ENCODE data around the gene OR6P1. TPM values are rescaled to one million over a fixed set of nuclear protein-coding genes. Genes with fewer than 3 reads are reported as not detected.

OR6P1 gene, protein sequence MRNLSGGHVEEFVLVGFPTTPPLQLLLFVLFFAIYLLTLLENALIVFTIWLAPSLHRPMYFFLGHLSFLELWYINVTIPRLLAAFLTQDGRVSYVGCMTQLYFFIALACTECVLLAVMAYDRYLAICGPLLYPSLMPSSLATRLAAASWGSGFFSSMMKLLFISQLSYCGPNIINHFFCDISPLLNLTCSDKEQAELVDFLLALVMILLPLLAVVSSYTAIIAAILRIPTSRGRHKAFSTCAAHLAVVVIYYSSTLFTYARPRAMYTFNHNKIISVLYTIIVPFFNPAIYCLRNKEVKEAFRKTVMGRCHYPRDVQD
- polyA plus RNA-seq (ENCODE audit: insufficient read length in 3 of 3), result not detected
- long read RNA-seq, donor 1, result 0 reads
- long read RNA-seq, donor 2, result 0 reads
- long read RNA-seq, donor 3, result 0 reads
- long read RNA-seq, donor 4, result 0 reads
- long read RNA-seq, donor 5, result 0 reads
- long read RNA-seq, donor 6, result 0 reads
- long read RNA-seq, donor 7, result 0 reads
- long read RNA-seq, donor 8, result 0 reads
- long read RNA-seq, donor 9, result 0 reads
- long read RNA-seq, donor 10, result 0 reads
- long read RNA-seq, donor 11, result 0 reads
- long read RNA-seq, donor 12, result 0 reads
- long read RNA-seq, donor 13, result 0 reads
- long read RNA-seq, donor 14, result 0 reads
- long read RNA-seq, donor 15, result 0 reads
- long read RNA-seq, donor 16, result 0 reads

DNA sequence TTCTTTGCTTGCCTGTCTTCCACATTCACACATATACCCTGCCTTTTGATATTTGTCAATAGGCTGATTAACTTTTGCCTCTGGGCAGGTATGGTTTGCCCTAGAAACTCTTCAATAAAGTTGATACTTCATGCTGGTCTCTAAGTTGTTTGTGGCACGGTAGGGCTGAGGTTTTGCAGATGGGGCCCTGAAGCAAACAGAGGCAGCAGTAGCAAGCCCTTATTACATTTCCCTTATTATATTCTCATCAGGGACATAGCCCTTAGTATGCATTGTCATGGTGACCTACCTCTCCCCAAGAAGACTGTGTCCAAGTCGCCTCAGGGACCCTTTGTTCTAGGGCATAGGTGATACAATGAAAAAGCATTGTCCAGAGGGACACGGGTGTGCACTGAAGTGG, at the start of gene OR6P1:
TSS of gene OR6P1 (minus strand) at position 101 of the 400 bp plus-strand sequence. CDS start 6,976 bp downstream, outside the sequence.
- DNase-seq, result no peak

DNA sequence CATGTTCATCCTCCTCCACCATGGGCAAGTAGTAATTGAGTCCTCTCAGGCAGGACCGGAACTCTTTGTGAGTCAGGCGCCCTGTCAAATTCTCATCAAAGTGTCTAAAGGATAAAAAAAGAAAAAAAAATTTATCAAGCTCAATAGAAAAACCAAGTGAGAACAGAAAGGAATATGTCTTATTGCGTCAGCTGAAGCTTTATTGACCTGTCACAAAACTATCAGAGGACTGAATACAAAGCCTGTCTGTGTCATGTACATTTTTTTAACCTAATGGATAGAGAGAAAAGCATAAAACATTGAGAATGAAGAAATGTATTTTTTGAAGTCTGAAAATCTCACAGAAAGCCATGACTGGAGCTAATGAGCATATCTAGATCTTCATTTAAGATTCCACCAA, 43.4 kb upstream of the OR6P1 start:
- DNase-seq, result no peak

DNA sequence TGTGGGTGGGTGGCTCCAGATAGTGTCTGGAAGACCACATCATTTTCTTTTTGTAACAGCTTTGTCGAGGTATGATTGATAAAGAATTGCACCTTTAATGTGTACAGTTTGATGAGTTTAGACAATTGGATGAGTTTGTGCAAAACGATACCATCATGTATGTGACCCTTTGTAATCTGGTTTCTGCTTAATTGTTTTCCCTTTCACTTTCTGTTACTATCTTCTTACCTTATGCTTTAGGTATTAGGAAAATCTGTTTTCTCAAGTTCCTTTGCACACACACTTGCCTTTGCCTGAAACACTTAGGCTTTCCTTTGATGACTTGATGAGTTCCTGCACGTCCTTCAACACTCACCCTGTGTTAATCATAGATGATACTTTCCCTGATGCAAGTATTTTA, 41.5 kb upstream of the OR6P1 start:
- no peak for DNase-seq

DNA sequence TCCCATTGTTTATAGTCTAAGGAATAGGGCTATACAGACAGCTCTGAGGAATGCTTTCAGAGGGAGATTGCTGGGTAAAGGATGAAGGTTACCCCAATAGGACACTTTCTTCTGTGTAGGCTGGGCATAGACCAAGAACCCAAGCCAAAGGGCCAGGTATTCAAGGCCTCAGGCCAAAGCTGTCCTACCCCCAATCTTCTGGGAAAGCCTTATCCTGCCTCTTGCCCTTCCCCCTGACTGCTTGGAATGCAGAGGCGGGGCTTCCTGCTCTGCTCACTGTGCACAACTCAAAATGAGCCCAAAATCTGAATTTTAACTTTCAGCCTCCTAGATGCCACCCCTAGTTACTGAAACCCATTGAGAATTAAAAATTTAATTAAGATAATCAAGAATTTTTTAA, 36.9 kb upstream of the OR6P1 start:
- DNase-seq, result no peak

DNA sequence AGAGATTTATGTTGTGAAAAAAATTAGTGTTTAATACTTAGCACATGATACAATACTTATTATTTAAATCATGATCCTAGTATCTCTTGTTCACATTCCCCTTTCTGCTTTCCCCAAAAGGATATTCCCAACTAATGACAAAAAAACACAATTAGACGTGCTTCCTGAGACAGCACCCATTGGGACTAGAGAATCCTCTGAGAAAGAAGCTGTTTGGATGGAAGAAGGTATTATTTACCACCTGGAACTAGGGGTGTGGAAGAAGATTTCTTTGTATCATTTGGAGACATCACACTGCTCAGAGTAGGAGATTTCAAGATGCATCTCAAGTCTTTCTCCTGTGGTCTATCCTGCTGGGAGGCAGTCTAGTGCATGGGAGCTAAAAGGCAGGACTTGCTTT, 34.6 kb upstream of the OR6P1 start, which contains the start of gene OR10Z1:
TSS of gene OR10Z1 (plus strand) at position 301 of the 400 bp plus-strand sequence. CDS start 1,171 bp downstream, outside the sequence.
- DNase-seq, result no peak

DNA sequence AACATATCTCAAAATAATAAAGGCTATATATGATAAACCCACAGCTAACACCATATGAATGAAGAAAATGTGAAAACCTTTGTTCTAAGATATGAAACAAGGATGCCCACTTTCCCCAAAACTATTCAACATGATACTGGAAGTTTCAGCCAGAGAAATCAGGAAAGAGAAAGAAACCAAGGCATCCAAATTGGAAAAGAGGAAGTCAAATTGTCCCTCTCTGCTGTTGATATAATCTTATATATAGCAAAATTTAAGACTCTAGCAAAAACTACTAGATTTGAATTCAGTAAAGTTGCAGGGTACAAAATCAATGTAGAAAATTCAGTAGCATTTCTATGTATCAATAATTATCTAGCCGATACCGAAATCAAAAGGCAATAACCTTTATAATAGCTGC, 30.4 kb upstream of the OR6P1 start:
- DNase-seq, result no peak

DNA sequence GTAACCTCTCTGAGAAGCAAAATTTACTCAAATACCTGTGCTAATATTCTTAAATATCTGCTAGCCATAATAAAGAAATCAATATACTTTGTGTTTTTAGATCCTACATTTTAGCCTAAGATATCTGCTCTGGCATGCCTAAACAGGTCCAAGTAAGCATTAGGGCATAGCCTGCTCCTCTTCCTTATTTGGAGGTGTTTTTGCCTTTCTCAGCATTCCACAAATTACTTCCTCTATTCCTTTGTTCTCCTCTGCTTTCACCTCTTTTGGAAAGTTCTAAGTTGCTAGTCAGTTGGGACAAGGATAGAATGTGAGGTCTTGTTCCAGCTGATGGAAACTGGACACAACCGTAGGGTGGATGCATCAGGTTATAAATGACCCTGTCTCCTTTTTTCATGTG, 16.6 kb upstream of the OR6P1 start:
- DNase-seq, result no peak

DNA sequence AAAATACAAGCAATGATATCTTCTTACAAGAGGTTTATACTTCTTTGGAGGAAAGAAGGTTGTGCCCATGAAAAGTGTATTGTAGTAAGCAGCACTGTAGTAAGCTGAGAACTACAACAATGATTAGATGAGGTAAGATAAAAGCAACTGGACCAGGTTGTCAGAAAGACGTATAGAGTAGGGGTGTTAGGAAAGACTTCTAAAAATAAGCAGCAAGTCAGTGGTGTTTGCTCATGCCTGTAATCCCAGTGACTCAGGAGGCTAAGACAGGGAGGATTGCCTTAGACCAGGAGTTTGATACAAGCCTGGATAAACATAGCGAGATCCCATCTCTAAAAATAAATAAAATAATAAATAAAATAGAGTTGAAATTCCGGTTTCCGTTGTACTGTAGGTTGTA, 13.6 kb upstream of the OR6P1 start:
- DNase-seq, result no peak

DNA sequence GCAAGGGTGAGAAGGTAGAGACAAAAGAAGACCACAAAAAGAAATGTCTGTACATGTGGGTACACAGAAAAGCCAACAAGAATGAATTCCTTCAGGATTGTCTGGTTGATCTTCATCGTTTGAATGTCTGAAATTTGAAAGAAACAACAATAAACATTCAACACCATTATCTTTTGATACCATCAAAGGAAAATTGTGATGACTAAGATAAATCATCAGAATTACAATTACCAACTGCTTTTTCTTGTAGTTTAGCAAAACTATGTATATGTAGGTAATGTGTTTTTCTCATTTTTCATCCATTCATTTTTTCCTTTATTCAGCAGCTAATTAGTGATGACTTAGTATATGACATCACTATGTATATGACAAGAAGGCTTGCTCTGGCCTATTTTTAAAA, 9.4 kb upstream of the OR6P1 start, which contains the start of gene OR10X1:
TSS of gene OR10X1 (minus strand) at position 167 of the 400 bp plus-strand sequence. CDS start at position 167, 0 bp downstream.
- no peak for DNase-seq

DNA sequence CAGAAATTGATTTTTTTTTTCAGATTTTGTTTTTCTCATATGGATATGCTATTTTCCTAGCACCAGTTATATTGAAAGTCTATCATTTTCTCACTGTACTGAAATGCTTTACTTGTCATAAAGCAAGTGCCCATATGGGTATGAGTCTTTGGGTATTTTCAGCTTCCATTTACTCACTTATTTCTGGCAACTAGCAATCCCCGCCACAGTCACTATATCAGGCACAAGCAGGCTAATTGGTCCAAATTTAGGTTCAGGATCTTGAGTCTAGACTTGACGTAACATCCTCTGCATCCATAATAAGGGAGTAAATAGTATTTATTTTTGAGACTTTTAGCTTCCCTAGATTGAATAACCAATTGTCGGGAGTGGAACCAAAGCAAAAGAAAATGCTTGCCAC, 7.2 kb upstream of the OR6P1 start:
- no peak for DNase-seq

DNA sequence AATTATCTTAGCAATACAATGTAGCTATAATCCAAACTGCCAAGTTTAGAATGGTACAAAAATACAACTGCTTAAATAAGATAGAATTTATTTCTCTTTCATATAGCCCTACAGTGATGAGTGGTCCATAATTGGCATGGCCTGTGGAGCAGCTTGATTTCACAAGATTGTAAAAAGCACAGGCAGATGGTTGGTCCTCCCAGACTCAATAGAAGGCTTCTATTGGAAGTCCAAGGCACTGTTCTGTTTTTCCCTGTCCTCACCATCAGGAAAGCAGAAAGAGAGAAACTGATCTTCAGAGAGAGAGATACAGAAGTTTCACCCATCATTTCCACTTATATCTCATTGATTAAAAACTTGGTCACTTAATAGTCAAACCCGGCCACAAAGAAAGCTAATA, 1.8 kb upstream of the OR6P1 start:
- no peak for DNase-seq

DNA sequence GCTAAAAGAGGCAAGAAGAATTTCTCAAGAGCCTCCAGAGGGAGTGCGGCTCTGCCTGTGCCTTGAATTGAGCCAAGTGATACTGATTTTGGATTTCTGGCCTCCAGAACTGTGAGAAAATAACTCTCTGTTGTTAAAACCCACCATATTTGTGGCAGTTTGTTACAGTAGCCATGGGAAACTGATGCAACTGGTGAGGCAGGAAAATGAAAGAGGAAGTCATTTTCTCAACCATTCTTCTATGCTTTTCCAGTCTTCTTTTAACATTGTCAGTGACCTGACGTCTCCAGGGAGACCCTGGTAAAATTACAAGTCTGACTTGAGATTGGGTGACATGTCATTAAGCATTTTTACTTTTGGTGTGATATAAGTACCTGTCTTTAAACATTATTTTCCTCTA, 5.8 kb downstream of the OR6P1 start:
- DNase-seq, result no peak

DNA sequence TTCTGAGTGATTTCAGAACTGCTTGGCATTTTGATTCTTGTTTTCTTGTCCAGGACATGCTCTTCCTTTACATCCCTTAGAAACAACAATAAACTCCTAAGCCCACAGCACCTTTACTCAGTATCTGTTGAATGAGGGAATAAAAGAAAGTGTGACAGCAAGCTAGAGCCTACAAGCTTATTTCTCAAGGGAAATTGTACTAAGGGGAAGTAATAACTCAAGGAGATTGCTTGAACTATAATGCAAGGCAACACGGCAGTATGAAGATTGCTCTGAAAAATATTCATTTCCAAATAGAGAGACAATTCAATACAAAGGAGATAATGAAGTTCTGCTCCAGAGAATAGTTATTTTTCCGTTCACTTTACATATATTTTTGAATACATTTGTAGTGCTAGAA, 6.5 kb downstream of the OR6P1 start:
- DNase-seq, result no peak

DNA sequence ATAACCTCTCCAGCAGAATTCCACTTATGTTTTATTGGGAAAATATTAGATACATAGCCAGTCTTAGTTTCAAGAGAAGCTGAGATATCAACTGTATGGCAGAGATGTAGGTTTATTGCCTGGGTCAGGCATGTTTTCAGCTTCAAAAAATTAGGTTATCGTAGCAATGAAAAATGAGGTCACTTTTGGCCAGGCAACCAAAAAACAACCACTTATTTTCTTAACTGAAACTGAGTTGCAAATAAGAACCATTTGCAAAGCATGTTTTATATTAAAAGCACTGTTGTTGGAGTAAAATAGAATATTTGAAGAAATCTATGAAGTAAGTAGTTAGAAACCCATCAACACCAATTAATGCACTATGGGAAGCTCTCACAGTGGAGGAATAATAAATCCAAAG, 10.7 kb downstream of the OR6P1 start:
- DNase-seq, result no peak

DNA sequence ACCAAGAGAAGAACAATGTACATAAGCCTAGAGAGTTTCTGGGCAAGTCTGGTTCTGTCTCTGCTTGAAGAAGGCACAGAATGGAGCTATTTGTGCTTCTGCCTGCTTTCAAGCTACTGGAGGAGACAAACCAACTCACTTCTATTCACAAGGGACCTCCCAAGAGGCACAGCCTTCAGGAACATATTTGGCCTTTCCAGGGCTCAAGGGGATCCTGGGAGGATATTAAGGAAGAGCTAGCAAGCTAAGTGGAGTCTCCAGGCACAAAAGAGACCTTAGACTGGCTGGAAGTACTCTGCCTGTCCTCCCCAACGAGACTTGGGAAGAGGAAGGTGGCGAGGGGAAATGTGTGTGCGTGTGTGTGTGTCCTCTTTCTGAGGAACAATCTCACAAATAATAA, 16.0 kb downstream of the OR6P1 start, which contains the start of gene OR6Y1:
TSS of gene OR6Y1 (minus strand) at position 54 of the 400 bp plus-strand sequence. CDS start 6,300 bp downstream, outside the sequence.
- no peak for DNase-seq

DNA sequence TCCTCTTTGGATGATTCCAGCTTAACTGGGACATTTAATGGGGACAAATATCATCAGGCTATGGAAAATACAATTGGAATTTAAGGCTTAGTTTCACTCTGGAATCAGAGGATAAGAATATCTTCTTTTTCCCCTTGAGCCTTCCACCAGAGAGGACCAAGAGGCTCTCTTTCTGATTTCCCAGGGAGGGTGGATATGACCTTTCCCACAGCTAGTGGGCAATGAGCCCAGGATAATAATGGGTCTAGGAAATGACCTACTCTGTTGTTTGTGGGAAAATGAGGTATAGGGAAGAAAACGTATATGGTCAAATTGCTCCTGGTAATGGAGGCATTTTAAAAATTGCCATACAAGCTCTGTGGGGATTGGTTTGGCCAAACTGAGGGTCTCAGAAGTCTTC, 18.1 kb downstream of the OR6P1 start:
- DNase-seq, result no peak

DNA sequence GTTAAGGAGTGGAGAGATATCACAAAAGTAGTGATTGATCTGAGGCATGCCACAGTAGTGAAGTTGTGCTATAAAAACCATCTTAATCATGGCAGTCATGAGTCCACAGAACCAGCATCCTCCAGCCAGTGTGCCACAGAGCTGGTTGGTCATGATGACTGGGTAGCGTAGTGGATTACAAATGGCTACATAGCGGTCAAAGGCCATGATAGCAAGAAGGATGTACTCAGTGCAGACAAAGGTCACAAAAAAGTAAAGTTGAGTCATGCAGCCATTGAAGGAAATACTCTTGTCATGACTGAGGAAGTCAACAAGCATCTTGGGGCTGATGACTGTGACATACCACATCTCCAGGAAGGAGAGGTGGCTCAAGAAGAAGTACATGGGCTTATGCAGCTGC, 22.8 kb downstream of the OR6P1 start:
- DNase-seq, result no peak

DNA sequence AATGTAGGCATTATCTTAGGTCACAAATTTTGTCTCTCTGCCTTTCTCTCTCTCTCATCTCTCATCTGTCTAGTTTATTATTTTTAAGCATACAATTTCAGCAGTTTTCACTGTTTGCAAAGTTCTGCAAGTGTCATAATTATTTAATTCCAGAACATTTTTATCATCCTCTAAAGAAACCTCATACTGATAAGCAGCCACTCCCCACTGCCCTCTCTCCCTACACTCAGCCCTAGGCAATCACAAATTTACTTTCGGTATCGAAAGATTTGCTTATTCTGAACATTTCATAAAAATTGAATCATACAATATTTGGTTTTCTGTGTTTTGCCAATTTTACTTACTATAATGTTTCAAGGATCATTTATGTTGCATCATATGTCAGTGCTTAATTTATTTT, 32.8 kb downstream of the OR6P1 start:
- no peak for DNase-seq

DNA sequence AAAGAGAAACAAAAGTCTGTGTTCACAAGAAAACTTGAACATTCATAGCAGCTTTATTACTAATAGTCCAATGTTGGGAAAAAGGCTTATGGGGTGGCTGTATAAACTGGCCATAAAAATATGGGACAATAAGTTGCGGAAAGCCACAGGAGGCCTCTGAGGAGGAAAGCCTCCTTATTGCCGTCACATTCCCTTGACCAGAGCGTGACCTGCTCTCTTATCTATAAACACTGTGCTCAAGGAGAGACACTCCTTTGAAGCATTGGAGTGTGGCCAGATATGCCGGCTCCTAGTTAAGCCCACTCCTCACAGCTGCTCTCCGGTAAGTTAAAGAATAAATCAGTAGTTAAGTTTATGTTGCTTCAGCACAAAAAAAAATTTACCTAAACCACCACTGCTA, 35.9 kb downstream of the OR6P1 start:
- DNase-seq, result no peak

DNA sequence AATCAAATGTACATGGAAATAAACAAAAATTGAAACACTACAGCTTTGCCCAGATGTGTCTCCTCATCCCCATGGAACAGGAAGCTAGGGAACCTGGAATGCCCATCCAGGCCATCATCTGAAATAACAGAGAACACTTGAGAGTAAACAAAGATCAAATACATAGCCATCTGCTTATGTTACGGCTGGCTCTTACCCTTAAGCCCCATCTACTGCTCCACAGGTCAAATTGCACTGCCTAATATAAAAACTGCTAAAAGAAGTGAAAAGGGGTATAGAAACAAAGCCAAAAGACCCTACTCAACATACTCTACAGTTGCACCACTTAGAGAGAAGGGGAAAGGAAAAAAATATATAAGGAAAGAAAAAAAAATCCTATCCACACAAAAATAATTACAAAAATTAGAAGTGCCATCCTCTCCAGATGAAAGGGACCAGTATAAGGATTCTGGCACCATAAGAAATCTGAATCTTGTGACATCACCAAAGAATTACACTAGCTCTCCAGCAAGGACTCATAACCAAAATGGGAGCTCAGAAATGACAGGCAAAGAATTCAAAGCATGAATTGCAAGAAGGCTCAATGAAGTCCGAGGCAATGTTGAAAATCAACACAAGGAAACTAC, 43.1 kb downstream of the OR6P1 start:
- no peak for DNase-seq

DNA sequence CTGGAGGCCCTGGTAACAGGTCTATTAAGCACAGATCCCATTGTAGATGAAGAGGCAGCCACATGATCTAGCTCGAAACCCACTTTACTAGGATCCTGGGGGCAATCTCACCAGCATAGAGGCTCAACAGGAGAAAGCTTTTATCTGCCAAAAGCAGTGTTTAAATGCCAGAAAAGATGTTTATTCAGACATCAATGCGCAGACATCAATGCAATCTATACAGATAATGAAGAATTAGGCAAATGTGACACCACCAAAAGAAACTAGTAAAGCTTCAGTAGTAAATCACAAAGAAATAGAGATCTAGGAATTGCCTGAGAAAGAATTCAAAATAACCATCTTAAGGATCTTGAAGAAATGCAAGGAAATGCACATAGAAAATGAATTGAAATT, 48.7 kb downstream of the OR6P1 start:
- no peak for DNase-seq

DNA sequence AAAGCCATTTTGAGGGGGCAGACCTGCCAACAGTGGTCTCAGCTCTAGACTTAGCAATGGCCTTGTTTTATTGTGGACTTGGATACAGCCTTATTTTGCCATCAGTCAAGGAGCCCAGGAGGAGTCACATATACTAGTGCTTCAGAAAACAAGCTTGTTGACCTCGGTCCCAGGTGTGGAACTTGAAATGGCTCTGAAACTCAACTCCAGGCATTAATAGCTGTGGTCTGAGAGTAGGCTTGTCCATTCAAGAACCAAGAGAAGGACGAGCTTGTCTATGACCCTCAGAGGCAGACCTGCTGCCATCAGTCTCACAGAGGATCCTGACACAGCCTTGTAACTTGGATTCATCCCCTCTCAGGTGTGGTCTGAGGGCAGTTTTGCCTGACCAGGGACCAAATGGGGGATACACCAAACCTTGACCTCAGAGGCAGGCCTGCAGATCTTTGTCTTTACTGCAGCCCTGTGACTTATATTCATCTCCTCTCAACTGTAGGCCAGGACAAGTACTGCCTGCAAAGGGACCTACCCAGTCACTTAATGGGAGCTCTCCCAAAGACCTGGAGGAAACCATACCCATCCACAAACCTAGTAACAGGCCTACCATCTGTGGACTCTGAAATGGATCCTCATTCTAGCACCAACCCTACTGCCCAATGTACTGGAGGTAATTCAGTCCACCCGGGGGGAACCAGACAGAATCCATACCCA, 49.3 kb downstream of the OR6P1 start:
- no peak for DNase-seq
